Panc1 (cell line): ENCODE measurements around the gene APOBEC2. TPM values are rescaled to one million over a fixed set of nuclear protein-coding genes. Genes with fewer than 3 reads are reported as not detected.

Experiments
- ATAC-seq: fragments of 200-7000 bp; cut with Tn5 transposase; 2 replicates; pipeline ENCODE4 v1.9.1; 2020; ENCODE audit warnings: mild to moderate bottlenecking, moderate library complexity
- BruUV-seq: library from RNA; stranded (reverse); fragments of 400-500 nt; replicated peaks from 2 replicates; lab custom pipeline; 2021; lab: Mats Ljungman, UMichigan
- CTCF ChIA-PET: fragments of 300-600 bp; sonication (Branson Sonifier 250); formaldehyde crosslinking; loops from one replicate; lab custom pipeline; 2022; ENCODE audit warnings: antibody characterized with exemption; lab: Charles Lee
- POLR2A ChIA-PET: fragments of 300-600 bp; sonication (Branson Sonifier 250); formaldehyde crosslinking; loops from one replicate; lab custom pipeline; 2022; ENCODE audit warnings: antibody characterized with exemption; lab: Charles Lee
- DNase-seq: peaks from one replicate; pipeline ENCODE4 v3.0.0-alpha.2; 2010; ENCODE audit warnings: low read depth, low spot score
- H3K27ac ChIP-seq: 2 replicates; pipeline ENCODE4 v1.5.1; 2011; ENCODE audit warnings: mild to moderate bottlenecking, low read length, inconsistent platforms
- H3K27me3 ChIP-seq: fragments of 200-500 bp; sonication (Bioruptor generic); 2 replicates; pipeline ENCODE4 v1.6.0; 2014; ENCODE audit warnings: low read length, inconsistent platforms; ENCODE audit not compliant: control insufficient read depth, insufficient read depth
- H3K36me3 ChIP-seq: fragments of 200-500 bp; sonication (Bioruptor generic); 2 replicates; pipeline ENCODE4 v1.5.1; 2014; ENCODE audit warnings: inconsistent platforms, mild to moderate bottlenecking, low read length, moderate library complexity; ENCODE audit not compliant: control insufficient read depth, insufficient read depth
- H3K4me1 ChIP-seq: 2 replicates; pipeline ENCODE4 v1.5.1; 2011; ENCODE audit warnings: inconsistent platforms, mild to moderate bottlenecking, low read length, moderate library complexity; ENCODE audit not compliant: control insufficient read depth, insufficient read depth
- H3K4me3 ChIP-seq, 2 experiments: 2 replicates each; pipeline ENCODE4 v1.5.1; 2011 to 2012; ENCODE audit warnings: low read depth in 2 of 2, low read length in 2 of 2, mild to moderate bottlenecking in 2 of 2, inconsistent platforms in 1 of 2, moderate library complexity in 1 of 2
- H3K9me3 ChIP-seq: fragments of 200-500 bp; sonication (Bioruptor generic); 2 replicates; pipeline ENCODE4 v1.5.1; 2014; ENCODE audit warnings: low read depth, mild to moderate bottlenecking, inconsistent platforms, low read length, moderate library complexity; ENCODE audit not compliant: control insufficient read depth, insufficient read depth
- POLR2AphosphoS5 ChIP-seq: IDR thresholded peaks from 2 replicates; pipeline ENCODE4 v1.6.1; 2012; ENCODE audit warnings: mild to moderate bottlenecking, low read depth, low read length, moderate library complexity
- SIN3A ChIP-seq: IDR thresholded peaks from 2 replicates; pipeline ENCODE4 v1.6.1; 2012; ENCODE audit warnings: low read depth, mild to moderate bottlenecking, low read length, moderate library complexity, borderline replicate concordance; ENCODE audit not compliant: insufficient read depth
- TCF7L2 ChIP-seq: IDR thresholded peaks from 2 replicates; pipeline ENCODE4 v1.6.1; 2011; ENCODE audit warnings: mild to moderate bottlenecking, low read depth, low read length, inconsistent platforms
- in situ Hi-C: cut with HindIII; loops from 2 replicates; pipeline ENCODE4 v1.10.0; 2016; ENCODE audit warnings: low sequenced_read_pairs, low pct_unique_long_range_greater_than_20kb
- intact Hi-C: fragments of 100-400 bp; cut with micrococcal nuclease; formaldehyde crosslinking; loops from one replicate; pipeline ENCODE4 v1.10.0; 2022; ENCODE audit not compliant: unreplicated experiment
- total RNA-seq: library from RNA; stranded (reverse); gene quantifications from one replicate; pipeline ENCODE4 v1.2.1, GENCODE V29; 2021; ENCODE audit not compliant: unreplicated experiment
- TF ChIP-seq, protein P1 (sequence below): fragments of 450-650 bp; IDR thresholded peaks from 2 replicates; pipeline ENCODE4 v1.5.1; 2017; ENCODE audit warnings: mild to moderate bottlenecking
- TF ChIP-seq, protein P2 (sequence below), 2 experiments: IDR thresholded peaks; 2 replicates each; pipeline ENCODE4 v1.6.1; 2011 to 2012; ENCODE audit warnings: low read depth in 2 of 2, control low read depth in 1 of 2, low read length in 1 of 2, mild to moderate bottlenecking in 1 of 2, moderate library complexity in 1 of 2; ENCODE audit not compliant: insufficient read depth in 1 of 2

Gene APOBEC2
- total RNA-seq, 1 experiment from 2014 or later = not detected

DNA sequence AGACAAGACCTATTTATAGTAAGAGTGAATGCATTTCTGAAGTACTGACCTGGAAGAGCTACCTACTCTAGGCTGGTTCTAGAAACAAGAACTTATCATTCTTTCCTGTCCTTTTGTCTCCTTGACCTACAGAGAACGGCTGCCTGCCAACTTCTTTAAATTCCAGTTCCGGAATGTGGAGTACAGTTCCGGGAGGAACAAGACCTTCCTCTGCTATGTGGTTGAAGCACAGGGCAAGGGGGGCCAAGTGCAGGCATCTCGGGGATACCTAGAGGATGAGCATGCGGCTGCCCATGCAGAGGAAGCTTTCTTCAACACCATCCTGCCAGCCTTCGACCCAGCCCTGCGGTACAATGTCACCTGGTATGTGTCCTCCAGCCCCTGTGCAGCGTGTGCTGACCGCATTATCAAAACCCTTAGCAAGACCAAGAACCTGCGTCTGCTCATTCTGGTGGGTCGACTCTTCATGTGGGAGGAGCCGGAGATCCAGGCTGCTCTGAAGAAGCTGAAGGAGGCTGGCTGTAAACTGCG lies 8.3 kb downstream of the APOBEC2 start:
- intact Hi-C loops = no loop called here
- no peak for ATAC-seq
- CTCF ChIA-PET = no interaction called here
- peaks cover 7% of the 10 kb centered on the region; the same call in 1 of the 2 replicates for H3K36me3 ChIP-seq
- DNase-seq = no peak
- no peak overlapping the region for H3K4me3 ChIP-seq
- H3K27ac ChIP-seq = no peak overlapping the region
- H3K27me3 ChIP-seq = no peaks in the 10 kb centered on the region
- POLR2A ChIA-PET = interaction anchor here (0.7 kb wide), 1 partner anchor 79 kb away, joined by 14 read pairs; no protein-coding TSS in a partner anchor
- in situ Hi-C loops = no loop called here
- H3K9me3 ChIP-seq = no peaks in the 10 kb centered on the region
- TF ChIP-seq, protein P1, sequence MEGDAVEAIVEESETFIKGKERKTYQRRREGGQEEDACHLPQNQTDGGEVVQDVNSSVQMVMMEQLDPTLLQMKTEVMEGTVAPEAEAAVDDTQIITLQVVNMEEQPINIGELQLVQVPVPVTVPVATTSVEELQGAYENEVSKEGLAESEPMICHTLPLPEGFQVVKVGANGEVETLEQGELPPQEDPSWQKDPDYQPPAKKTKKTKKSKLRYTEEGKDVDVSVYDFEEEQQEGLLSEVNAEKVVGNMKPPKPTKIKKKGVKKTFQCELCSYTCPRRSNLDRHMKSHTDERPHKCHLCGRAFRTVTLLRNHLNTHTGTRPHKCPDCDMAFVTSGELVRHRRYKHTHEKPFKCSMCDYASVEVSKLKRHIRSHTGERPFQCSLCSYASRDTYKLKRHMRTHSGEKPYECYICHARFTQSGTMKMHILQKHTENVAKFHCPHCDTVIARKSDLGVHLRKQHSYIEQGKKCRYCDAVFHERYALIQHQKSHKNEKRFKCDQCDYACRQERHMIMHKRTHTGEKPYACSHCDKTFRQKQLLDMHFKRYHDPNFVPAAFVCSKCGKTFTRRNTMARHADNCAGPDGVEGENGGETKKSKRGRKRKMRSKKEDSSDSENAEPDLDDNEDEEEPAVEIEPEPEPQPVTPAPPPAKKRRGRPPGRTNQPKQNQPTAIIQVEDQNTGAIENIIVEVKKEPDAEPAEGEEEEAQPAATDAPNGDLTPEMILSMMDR = no peak
- TF ChIP-seq, protein P2, sequence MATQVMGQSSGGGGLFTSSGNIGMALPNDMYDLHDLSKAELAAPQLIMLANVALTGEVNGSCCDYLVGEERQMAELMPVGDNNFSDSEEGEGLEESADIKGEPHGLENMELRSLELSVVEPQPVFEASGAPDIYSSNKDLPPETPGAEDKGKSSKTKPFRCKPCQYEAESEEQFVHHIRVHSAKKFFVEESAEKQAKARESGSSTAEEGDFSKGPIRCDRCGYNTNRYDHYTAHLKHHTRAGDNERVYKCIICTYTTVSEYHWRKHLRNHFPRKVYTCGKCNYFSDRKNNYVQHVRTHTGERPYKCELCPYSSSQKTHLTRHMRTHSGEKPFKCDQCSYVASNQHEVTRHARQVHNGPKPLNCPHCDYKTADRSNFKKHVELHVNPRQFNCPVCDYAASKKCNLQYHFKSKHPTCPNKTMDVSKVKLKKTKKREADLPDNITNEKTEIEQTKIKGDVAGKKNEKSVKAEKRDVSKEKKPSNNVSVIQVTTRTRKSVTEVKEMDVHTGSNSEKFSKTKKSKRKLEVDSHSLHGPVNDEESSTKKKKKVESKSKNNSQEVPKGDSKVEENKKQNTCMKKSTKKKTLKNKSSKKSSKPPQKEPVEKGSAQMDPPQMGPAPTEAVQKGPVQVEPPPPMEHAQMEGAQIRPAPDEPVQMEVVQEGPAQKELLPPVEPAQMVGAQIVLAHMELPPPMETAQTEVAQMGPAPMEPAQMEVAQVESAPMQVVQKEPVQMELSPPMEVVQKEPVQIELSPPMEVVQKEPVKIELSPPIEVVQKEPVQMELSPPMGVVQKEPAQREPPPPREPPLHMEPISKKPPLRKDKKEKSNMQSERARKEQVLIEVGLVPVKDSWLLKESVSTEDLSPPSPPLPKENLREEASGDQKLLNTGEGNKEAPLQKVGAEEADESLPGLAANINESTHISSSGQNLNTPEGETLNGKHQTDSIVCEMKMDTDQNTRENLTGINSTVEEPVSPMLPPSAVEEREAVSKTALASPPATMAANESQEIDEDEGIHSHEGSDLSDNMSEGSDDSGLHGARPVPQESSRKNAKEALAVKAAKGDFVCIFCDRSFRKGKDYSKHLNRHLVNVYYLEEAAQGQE (IDR thresholded peaks at IDR 0.05; ENCODE audit: insufficient read depth in 1 of 2, low read depth in 2 of 2, low read length in 1 of 2) = no peak
- TF ChIP-seq SIN3A = no peak
- TF ChIP-seq TCF7L2 = no peak
- TF ChIP-seq POLR2AphosphoS5 = no peak
- H3K4me1 ChIP-seq = no peaks in the 10 kb centered on the region
- no TSS peak for BruUV-seq

DNA sequence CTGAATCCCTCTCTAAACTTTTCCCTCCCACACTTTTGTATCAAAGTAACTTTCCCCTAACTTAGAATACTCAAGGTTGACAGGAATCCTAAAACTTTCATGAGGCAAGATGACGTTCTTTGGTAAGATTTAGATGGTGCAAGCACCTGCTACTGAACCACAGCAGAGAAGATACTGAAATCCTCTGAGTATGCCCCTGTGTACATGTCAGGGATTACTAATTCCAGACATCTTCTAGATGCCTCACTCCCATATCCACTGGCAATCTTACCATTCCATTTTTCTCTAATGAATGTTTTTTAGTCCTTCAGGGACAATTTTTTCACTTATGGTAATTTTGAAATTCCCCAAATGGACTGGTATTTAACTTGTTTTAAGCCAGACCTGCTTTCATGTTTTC lies 9.1 kb downstream of the APOBEC2 start:
- H3K4me3 ChIP-seq = no peak overlapping the region
- H3K9me3 ChIP-seq = no peaks in the 10 kb centered on the region
- ChIA-PET POLR2A (no interaction called here), CTCF (no interaction called here)
- peaks cover 7% of the 10 kb centered on the region; the same call in 1 of the 2 replicates for H3K36me3 ChIP-seq
- no peaks in the 10 kb centered on the region for H3K27me3 ChIP-seq
- H3K4me1 ChIP-seq = 0 out of 2 replicates have a peak, but pooled peaks cover 5% of the 10 kb centered on the region
- H3K27ac ChIP-seq = no peak overlapping the region
- ATAC-seq = no peak
- in situ Hi-C loops (no loop called here), intact Hi-C loops (no loop called here)
- no peak for DNase-seq
- TF ChIP-seq, protein P1 = no peak
- BruUV-seq = no TSS peak
